Upper lobe of left lung (tissue), 6 donors: ENCODE results near the gene SMOC2. TPM values are rescaled to one million over a fixed set of nuclear protein-coding genes. Genes with fewer than 3 reads are reported as not detected.
A peak's percentile ranks its signal among the peaks of the same experiment; 100 is the strongest.
"Not testable (repeated sequence)": the region's sequence is repeated elsewhere in the genome, so short reads cannot be mapped to it uniquely, and the experiment has no call there.

Source experiments
- ATAC-seq, 2 donors: fragments of 200-7000 bp; cut with Tn5 transposase; one replicate each; pipeline ENCODE4 v1.9.1; 2022; ENCODE audit warnings: mild to moderate bottlenecking in 2 of 2, moderate library complexity in 2 of 2; ENCODE audit not compliant: low FRiP score in 2 of 2
- DNase-seq, 2 donors: peaks; one replicate each; pipeline ENCODE4 v3.0.0-alpha.2; 2019 to 2020
- H3K27ac ChIP-seq, 4 donors: fragments of 200-600 bp; sonication (generic); one replicate each; pipeline ENCODE4 v1.5.1; 2016 to 2019
- H3K27me3 ChIP-seq, 4 donors: fragments of 200-600 bp; sonication (generic); one replicate each; pipeline ENCODE4 v1.5.1; 2017 to 2019
- H3K36me3 ChIP-seq, 4 donors: fragments of 200-600 bp; sonication (generic); one replicate each; pipeline ENCODE4 v1.5.1; 2016 to 2019
- H3K4me1 ChIP-seq, 4 donors: fragments of 200-600 bp; sonication (generic); one replicate each; pipeline ENCODE4 v1.5.1; 2018 to 2019
- H3K4me3 ChIP-seq, 4 donors: fragments of 200-600 bp; sonication (generic); one replicate each; pipeline ENCODE4 v1.5.1; 2017 to 2019; ENCODE audit warnings: mild to moderate bottlenecking in 2 of 4, moderate library complexity in 1 of 4
- H3K9me3 ChIP-seq, 4 donors: fragments of 200-600 bp; sonication (generic); one replicate each; pipeline ENCODE4 v1.5.1; 2018 to 2019
- EP300 ChIP-seq, 4 donors: sonication (generic); formaldehyde crosslinking; IDR thresholded peaks; one replicate each; pipeline ENCODE4 v1.5.1; 2017; ENCODE audit warnings: antibody characterized with exemption in 4 of 4, control low read depth in 2 of 4
- POLR2A ChIP-seq, 4 donors: fragments of 450-650 bp; IDR thresholded peaks; one replicate each; pipeline ENCODE4 v1.5.1; 2016 to 2017; ENCODE audit warnings: antibody characterized with exemption in 4 of 4, mild to moderate bottlenecking in 2 of 4
- POLR2AphosphoS5 ChIP-seq, 2 donors: sonication (generic); formaldehyde crosslinking; IDR thresholded peaks; one replicate each; pipeline ENCODE4 v1.5.1; 2017; ENCODE audit warnings: antibody characterized with exemption in 2 of 2
- WGBS, 2 donors: methylation state at CpG; one replicate each; pipeline ENCODE4 v1.1.5; 2017 to 2018; 5-methylcytosine and 5-hydroxymethylcytosine counted together
- total RNA-seq, 6 donors: library from RNA; depleted of rRNA in 4 of 6; stranded (reverse); fragments of >200 nt in 4 of 6; gene quantifications; one replicate each; pipeline versions ENCODE4 v1.1.0 to v1.2.1, GENCODE V29; 2016 to 2021
- TF ChIP-seq, protein P1 (sequence below), 6 experiments: fragments of 450-650 bp in 4 of 6; fragments of 200-600 bp in 2 of 6; sonication (generic) in 2 of 6; IDR thresholded peaks; one replicate each; pipeline ENCODE4 v1.5.1; 2016 to 2019; ENCODE audit warnings: antibody characterized with exemption in 6 of 6
- donor health status: DM: no; HTN: no; CAD: no; lungs with moderate emphysema.
- donor health status: DM: no; HTN: yes; CAD: no; lungs with severe emphysema.

The SMOC2 gene
- total RNA-seq, 6 donors from 2014 or later = 1.0 to 18.9 (median 5.0) TPM

DNA sequence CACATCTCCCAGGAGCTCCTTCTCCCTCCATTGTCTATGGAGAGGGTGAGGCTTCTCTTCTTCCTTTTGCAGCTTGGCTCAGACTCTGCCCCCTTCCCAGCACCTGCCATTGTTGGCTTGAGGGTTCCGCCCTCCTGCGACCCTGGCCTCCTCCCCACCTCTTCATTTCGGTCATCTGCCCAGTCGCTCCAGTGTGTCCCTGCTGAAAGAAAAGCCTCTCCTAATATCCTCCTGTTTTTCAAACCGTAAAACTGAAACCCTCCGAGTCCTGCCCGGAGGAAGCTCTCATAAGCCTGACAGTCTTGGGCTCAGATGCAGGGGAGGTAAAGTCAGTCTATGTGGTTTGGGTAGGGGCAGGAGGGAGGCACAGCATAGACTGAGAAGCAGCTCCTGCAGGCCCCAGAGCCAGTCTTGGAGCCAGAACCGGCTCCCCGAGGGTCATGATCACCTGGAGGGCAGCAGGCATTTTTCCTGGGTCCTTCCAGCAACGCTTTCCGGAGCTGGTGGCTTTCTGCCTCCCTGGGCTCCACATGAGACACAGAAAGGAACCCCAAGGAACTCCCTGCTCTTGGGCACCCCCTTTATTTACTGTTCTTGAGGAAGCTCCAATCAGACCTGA, 235.1 kb downstream of the SMOC2 start:
- WGBS, 2 donors = 87 to 95% methylated on average over 11 of the region's 11 CpGs
- H3K27me3 ChIP-seq = no peaks in the 10 kb centered on the region
- H3K27ac ChIP-seq = no peak overlapping the region
- ATAC-seq = no peak
- no peak for DNase-seq
- no peaks in the 10 kb centered on the region for H3K36me3 ChIP-seq
- no peak for TF ChIP-seq EP300 (IDR thresholded peaks at IDR 0.05)
- TF ChIP-seq, protein P1, sequence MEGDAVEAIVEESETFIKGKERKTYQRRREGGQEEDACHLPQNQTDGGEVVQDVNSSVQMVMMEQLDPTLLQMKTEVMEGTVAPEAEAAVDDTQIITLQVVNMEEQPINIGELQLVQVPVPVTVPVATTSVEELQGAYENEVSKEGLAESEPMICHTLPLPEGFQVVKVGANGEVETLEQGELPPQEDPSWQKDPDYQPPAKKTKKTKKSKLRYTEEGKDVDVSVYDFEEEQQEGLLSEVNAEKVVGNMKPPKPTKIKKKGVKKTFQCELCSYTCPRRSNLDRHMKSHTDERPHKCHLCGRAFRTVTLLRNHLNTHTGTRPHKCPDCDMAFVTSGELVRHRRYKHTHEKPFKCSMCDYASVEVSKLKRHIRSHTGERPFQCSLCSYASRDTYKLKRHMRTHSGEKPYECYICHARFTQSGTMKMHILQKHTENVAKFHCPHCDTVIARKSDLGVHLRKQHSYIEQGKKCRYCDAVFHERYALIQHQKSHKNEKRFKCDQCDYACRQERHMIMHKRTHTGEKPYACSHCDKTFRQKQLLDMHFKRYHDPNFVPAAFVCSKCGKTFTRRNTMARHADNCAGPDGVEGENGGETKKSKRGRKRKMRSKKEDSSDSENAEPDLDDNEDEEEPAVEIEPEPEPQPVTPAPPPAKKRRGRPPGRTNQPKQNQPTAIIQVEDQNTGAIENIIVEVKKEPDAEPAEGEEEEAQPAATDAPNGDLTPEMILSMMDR (IDR thresholded peaks at IDR 0.05) = no peak
- no peak for TF ChIP-seq POLR2AphosphoS5 (IDR thresholded peaks at IDR 0.05)
- TF ChIP-seq POLR2A (IDR thresholded peaks at IDR 0.05) = no peak
- no peak overlapping the region for H3K4me3 ChIP-seq
- no peaks in the 10 kb centered on the region for H3K9me3 ChIP-seq
- no peaks in the 10 kb centered on the region for H3K4me1 ChIP-seq

DNA sequence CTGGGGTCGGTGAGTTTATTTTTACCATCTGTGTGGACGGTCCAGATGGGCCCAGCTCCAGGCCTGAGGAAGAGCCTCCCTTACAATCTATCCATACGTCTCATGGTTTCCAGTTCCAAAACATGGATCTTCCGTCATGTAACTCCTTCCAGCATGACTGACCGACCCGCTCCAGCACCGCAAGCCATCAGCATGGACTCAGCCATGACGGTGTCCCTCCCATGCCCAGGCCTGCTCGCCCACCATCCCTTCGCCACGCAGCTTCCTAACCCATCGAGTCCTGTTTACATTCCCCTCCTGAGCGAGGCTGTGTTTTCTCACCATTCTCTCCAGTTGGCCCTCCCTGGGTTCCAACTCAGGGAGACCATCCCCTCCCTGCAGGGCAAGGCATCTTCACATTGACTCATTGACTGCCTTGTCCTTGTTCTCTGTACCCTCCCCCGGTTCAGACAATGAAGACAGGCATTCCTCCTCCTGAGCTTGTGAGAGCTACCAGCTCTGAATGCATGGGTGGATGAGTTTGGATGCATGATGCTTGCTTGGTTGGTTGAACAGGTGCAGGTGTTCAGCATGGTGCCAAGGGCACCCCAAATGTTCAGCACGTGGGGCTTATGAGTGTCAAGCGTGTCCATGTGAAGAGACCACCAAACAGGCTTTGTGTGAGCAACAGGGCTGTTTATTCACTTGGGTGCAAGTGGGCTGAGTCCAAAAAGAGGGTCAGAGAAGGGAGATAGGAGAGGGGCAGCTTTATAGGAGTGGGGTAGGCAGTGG, 235.8 kb downstream of the SMOC2 start:
- Histone ChIP-seq H3K27me3 (no peaks in the 10 kb centered on the region), H3K4me1 (no peaks in the 10 kb centered on the region), H3K36me3 (no peaks in the 10 kb centered on the region), H3K4me3 (no peak overlapping the region), H3K27ac (no peak overlapping the region), H3K9me3 (no peaks in the 10 kb centered on the region)
- TF ChIP-seq EP300 (IDR thresholded peaks at IDR 0.05) = no peak
- WGBS, 2 donors = 75 to 85% methylated on average over 15 to 16 of the region's 16 CpGs
- DNase-seq (peak in 1 of 2 donors; percentile 17), ATAC-seq (no peak)

DNA sequence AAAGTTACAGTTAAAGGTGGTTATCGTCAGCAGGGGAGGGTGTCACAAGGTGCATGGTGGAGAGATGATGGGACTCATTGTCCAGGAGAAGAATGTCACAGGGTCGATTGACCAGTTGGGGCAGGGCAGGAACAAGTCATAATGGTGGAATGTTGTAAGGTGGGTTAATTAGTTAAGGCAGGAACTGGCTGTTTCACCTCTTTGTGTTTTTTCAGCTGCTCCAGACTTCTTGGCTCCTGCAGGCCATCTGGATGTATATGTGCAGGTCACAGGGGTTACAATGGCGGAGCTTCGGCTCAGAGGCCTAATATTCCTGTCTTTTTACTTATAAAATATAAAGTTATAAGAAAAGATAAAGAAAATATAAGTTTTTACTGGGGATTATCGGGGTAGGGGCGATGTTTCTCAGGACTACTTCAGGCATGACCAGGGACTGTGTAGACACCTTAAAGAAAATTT, 236.4 kb downstream of the SMOC2 start:
- not testable (repeated sequence) for ATAC-seq, H3K4me3 ChIP-seq, H3K9me3 ChIP-seq, H3K4me1 ChIP-seq, H3K27ac ChIP-seq, H3K36me3 ChIP-seq, H3K27me3 ChIP-seq
- 73% methylated on average over 6 of the region's 6 CpGs for WGBS, 2 donors
- peak in 1 of 2 donors; percentile 19 for DNase-seq

DNA sequence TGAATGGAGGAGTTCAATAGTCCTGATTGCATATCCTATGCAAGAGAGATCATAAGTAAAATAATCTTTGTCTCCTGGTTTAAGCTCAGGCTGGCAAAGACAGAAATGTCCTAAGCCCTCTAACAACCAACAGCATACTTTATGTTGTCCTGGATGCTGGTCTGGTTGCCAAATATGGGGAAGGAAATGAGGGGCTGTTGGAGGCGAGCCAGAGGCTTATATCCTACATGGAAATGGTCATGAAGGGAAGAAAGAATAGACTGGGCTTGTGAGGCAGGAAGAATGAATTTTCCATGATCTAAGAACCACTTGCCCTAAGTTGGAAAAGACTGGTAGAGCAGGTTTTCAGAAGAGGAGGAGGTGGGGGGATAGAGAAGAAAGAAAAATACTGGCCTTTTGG, 237.1 kb downstream of the SMOC2 start:
- 26 to 35% methylated on average over 1 of the region's 1 CpG for WGBS, 2 donors
- Histone ChIP-seq H3K36me3 (no peaks in the 10 kb centered on the region), H3K4me1 (no peaks in the 10 kb centered on the region), H3K27ac (no peak overlapping the region), H3K27me3 (no peaks in the 10 kb centered on the region), H3K9me3 (no peaks in the 10 kb centered on the region), H3K4me3 (no peak overlapping the region)
- TF ChIP-seq POLR2A (IDR thresholded peaks at IDR 0.05) = no peak
- TF ChIP-seq, protein P1 (IDR thresholded peaks at IDR 0.05) = no peak
- TF ChIP-seq EP300 (IDR thresholded peaks at IDR 0.05) = no peak
- TF ChIP-seq POLR2AphosphoS5 (IDR thresholded peaks at IDR 0.05) = no peak
- DNase-seq = no peak
- no peak for ATAC-seq

DNA sequence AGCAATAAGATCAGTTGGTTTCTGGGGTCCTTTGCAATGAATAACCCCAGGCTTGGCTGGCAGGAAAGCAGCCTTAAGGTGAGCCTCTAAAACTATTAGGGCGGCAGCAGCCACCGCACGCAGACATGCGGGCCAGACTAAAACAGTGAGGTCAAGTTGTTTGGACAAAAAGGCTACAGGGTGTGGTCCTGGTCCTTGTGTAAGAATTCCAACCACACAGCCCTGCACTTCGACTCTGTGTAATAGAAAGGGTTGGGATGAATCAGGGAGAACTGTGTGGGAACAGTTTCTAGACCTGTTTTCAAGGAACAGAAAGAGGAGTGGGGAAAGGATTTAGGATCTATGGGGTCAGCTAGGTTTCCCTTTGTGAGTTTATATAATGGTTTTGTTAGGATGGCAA, 237.6 kb downstream of the SMOC2 start:
- H3K4me3 ChIP-seq = no peak overlapping the region
- no peak overlapping the region for H3K27ac ChIP-seq
- DNase-seq = peak in 1 of 2 donors; percentile 20
- 46 to 57% methylated on average over 5 of the region's 5 CpGs for WGBS, 2 donors
- H3K4me1 ChIP-seq = no peaks in the 10 kb centered on the region
- no peaks in the 10 kb centered on the region for H3K27me3 ChIP-seq
- H3K36me3 ChIP-seq = no peaks in the 10 kb centered on the region
- ATAC-seq = peak in 1 of 2 donors; percentile 64
- H3K9me3 ChIP-seq = no peaks in the 10 kb centered on the region
- no peak for TF ChIP-seq POLR2AphosphoS5 (IDR thresholded peaks at IDR 0.05)
- TF ChIP-seq EP300 (IDR thresholded peaks at IDR 0.05) = no peak
- TF ChIP-seq, protein P1 (IDR thresholded peaks at IDR 0.05) = no peak
- TF ChIP-seq POLR2A (IDR thresholded peaks at IDR 0.05) = no peak
